Mammary epithelial cell (primary cell): Measurements from ENCODE around the gene PSKH1.

Experiments used
- EZH2 ChIP-seq: IDR thresholded peaks from 2 replicates; pipeline ENCODE4 v1.6.1; 2012; ENCODE audit warnings: low read length, inconsistent platforms, borderline replicate concordance
- TF ChIP-seq, protein P1 (sequence below), 2 donors: IDR thresholded peaks in 1 of 2; conservative IDR thresholded peaks in 1 of 2; 2 replicates each; pipeline ENCODE4 v1.5.1; 2011 to 2012; ENCODE audit warnings: inconsistent platforms in 2 of 2, low read length in 2 of 2, mild to moderate bottlenecking in 2 of 2, control low read depth in 1 of 2, low read depth in 1 of 2; ENCODE audit not compliant: insufficient read depth in 1 of 2; ENCODE audit errors: extremely low read depth in 1 of 2

DNA sequence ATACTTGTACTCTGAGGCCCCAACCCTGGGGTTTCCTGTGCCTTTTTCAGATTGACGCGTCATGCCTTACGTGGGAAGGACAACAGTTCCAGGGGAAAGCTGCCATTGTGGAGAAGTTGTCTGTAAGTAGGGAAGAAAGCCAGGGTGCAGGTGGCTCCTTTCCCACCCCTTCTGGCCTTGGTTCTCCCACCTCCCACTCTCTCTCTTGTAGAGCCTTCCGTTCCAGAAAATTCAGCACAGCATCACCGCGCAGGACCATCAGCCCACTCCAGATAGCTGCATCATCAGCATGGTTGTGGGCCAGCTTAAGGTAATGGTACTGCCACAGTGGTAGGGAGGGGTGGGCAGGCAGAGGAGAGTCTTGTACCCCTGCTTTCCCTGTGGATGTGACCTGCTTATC is 24.8 kb upstream of the PSKH1 start:
- TF ChIP-seq EZH2, result no peak
- TF ChIP-seq, protein P1, sequence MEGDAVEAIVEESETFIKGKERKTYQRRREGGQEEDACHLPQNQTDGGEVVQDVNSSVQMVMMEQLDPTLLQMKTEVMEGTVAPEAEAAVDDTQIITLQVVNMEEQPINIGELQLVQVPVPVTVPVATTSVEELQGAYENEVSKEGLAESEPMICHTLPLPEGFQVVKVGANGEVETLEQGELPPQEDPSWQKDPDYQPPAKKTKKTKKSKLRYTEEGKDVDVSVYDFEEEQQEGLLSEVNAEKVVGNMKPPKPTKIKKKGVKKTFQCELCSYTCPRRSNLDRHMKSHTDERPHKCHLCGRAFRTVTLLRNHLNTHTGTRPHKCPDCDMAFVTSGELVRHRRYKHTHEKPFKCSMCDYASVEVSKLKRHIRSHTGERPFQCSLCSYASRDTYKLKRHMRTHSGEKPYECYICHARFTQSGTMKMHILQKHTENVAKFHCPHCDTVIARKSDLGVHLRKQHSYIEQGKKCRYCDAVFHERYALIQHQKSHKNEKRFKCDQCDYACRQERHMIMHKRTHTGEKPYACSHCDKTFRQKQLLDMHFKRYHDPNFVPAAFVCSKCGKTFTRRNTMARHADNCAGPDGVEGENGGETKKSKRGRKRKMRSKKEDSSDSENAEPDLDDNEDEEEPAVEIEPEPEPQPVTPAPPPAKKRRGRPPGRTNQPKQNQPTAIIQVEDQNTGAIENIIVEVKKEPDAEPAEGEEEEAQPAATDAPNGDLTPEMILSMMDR (conservative IDR thresholded peaks at IDR 0.05 in 1 of 2, IDR thresholded peaks at IDR 0.05 in 1 of 2; ENCODE audit: extremely low read depth in 1 of 2, insufficient read depth in 1 of 2, low read depth in 1 of 2, low read length in 2 of 2), result no peak
